ENCODE data around the gene EID1.

DNA sequence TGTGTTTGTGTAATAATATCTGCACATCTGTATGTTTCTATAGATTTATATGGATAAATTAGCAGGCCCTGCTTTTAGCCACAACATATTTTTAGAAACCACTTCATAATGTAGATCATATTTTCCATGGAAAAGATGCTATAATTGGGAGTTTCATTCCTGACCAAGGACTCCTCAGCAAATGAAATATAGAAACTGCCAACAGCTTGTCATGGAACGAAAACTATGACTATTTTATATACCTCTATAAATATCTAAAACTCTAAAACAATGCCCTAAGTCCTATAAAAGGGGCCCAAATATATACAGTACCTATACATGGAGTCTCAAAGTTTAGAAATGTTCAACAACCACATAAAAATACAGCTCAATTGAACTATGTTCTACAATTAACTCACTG lies 27.9 kb downstream of the EID1 start:
- TF ChIP-seq, protein P1, sequence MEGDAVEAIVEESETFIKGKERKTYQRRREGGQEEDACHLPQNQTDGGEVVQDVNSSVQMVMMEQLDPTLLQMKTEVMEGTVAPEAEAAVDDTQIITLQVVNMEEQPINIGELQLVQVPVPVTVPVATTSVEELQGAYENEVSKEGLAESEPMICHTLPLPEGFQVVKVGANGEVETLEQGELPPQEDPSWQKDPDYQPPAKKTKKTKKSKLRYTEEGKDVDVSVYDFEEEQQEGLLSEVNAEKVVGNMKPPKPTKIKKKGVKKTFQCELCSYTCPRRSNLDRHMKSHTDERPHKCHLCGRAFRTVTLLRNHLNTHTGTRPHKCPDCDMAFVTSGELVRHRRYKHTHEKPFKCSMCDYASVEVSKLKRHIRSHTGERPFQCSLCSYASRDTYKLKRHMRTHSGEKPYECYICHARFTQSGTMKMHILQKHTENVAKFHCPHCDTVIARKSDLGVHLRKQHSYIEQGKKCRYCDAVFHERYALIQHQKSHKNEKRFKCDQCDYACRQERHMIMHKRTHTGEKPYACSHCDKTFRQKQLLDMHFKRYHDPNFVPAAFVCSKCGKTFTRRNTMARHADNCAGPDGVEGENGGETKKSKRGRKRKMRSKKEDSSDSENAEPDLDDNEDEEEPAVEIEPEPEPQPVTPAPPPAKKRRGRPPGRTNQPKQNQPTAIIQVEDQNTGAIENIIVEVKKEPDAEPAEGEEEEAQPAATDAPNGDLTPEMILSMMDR (IDR thresholded peaks at IDR 0.05) = no peak
- TF ChIP-seq POLR2AphosphoS5 (IDR thresholded peaks at IDR 0.05) = no peak
- no peak for TF ChIP-seq POLR2A (IDR thresholded peaks at IDR 0.05)

Measured in prostate gland (tissue), 2 donors.